ENCODE results near the gene NUDT8.
"Not testable (repeated sequence)": the region's sequence is repeated elsewhere in the genome, so short reads cannot be mapped to it uniquely, and the experiment has no call there.

The NUDT8 gene

DNA sequence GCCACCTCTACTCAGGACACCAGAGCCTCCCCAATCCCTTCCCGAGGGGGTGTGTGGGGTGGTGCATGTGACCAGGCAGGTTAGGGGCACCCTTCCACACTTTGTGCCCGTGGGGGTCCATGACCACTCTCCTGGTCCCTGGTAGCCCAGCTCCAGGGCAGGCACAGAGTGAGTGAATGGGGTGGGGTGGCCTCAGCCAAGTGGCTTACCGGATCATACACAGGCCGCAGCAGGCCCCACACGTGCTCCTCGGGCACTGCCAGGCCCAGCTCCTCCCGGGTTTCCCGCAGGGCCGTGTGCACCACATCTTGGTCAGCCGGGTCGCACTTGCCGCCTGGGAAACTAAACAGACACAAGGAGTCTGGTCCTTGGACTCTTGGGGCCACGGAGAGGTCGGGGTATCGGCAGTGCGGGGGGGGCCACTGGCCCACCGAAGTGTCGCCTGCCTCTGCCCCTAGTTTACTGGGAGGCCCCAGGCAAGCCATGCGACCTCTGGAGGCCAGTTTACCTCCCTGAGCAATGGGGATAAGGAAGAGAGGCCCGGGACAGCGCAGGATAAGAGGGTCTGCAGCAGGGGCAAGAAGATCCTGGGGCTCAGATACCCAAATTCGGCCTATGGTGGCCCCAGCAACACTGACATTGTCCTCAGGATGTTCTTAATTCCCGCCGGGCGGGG lies 889 bp downstream of the NUDT8 start:
- DNase-seq (ENCODE audit: low read depth in 2 of 2) = no peak

DNA sequence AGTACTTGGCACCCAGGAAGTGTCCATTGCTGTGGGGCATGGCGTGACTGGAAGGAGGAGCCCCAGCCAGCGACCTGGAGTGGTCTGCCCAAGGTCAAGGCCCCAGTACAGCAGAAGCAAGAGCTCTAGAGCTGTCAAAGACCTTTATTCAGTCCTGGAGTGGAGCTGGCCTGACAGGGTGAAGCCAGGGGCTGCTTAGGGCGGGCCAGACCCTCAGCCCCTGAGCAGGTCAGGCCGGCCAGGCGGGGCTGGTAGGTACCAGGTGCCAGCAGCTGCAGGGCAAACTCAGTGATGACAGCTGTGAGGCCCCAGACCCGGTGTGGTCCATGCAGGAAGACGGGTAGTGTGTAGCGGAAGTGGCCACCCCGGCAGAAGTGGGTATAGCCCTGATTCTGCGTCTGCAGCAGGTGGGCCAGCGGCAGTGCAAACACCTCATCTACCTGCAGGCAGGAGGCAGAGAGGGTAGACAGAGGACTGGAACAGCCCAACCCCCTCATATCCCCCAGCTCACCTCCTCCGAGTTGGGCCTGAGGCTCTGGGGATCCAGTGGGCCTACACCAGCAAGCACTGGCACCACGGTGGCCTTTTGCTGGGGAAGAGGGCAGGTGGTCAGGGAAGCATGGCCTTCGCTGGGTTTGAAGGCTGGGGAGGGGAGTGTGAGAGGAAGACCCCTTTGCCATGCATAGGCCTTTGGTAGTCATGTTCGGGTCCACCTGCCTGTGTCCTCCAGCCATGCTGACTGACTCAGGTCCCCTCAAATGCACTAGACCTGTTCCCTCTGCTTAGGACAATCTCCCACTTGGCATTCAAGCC lies 1.7 kb downstream of the NUDT8 start:
- no peak for DNase-seq (ENCODE audit: low read depth in 2 of 2)

DNA sequence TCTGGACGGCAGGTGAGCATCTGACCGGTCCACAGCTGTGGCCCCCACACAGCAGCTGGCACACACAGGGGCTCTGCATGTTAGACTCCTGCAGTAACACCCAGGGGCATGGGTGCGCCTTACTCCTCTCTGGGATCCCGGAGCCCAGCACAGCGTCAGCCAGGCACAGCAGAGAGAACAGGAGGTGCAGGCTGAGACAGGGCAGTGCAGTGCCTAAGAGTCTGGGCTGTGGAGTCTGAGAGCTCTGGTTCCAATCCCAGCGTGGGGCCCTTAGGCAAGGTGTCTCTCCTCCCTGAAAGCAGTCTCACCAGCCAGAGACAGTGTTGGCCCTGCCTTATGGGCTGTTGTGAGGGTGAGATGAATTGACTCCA lies 2.3 kb downstream of the NUDT8 start:
- DNase-seq (ENCODE audit: low read depth in 2 of 2) = no peak

DNA sequence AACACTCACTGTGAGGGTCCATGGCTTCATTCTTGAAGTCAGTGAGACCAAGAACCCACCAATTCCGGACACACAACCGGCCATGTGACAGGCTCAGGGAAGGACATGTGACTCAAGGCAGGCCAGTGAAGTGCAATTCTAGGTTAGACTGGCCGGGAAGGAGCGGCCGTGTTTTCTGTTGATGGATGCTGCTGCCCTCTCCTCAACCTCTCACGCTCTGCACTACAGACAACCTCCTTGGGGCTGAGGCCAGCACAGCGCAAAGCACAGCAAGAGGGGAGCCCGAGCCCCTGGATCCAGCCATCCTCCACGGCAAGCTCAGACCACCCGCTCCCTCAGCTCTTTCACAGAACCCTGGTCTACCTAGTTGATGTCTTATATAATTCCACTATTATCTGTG lies 2.8 kb downstream of the NUDT8 start:
- DNase-seq (ENCODE audit: low read depth in 2 of 2) = no peak

DNA sequence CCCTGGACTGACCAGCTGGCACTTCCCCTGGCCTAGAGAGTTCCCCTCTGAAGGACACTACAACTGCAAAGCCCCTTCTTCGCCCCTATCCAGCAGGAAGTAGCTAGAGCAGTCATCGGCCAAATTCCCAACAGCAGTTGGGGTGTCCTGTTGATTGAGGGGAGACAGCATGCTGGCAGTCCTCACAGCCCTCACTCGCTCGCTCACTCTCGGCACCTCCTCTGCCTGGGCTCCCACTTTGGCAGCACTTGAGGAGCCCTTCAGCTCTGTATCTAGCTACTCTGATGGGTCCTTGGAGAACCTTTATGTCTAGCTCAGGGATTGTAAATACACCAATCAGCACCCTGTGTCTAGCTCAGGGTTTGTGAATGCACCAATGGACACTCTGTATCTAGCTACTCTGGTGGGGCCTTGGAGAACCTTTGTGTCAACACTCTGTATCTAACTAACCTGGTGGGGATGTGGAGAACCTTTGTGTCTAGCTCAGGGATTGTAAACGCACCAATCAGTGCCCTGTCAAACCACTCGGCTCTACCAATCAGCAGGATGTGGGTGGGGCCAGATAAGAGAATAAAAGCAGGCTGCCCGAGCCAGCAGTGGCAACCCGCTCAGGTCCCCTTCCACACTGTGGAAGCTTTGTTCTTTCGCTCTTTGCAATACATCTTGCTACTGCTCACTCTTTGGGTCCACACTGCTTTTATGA lies 3.5 kb downstream of the NUDT8 start:
- not testable (repeated sequence) for DNase-seq (ENCODE audit: low read depth in 2 of 2)

DNA sequence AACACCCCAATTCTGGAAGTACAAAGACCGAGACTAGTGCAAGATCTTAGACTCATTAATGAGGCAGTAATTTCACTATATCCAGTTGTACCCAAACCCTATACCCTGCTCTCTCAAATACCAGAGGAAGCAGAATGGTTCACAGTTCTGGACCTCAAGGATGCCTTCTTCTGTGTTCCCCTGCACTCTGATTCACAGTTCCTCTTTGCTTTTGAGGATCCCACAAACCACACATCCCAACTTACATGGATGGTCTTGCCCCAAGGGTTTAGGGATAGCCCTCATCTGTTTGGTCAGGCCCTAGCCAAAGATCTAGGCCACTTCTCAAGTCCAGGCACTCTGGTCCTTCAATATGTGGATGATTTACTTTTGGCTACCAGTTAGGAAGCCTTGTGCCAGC lies 5.9 kb downstream of the NUDT8 start:
- not testable (repeated sequence) for DNase-seq (ENCODE audit: low read depth in 2 of 2)

DNA sequence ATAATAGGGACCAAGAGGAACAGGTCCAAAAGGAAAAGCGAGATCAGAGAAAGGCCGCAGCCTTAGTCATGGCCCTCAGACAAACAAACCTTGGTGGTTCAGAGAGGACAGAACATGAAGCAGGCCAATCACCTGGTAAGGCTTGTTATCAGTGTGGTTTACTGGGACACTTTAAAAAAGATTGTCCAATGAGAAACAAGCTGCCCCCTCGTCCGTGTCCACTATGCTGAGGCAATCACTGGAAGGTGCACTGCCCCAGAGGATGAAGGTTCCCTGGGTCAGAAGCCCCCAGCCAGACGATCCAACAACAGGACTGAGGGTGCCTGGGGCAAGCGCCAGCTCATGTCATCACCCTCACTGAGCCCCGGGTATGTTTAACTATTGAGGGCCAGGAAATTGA lies 6.8 kb downstream of the NUDT8 start:
- DNase-seq (ENCODE audit: low read depth in 2 of 2) = not testable (repeated sequence)

DNA sequence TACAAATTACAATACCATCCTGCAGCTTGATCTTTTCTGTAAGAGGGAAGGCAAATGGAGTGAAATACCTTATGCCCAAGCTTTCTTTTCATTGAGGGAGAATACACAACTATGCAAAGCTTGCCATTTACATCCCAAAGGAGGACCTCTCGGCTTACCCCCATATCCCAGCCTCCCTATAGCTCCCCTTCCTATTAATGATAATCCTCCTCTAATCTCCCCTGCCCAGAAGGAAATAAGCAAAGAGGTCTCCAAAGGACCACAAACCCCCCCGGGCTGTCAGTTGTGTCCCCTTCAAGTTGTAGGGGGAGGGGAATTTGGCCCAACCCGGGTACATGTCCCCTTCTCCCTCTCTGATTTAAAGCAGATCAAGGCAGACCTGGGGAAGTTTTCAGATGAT lies 7.8 kb downstream of the NUDT8 start:
- DNase-seq (ENCODE audit: low read depth in 2 of 2) = not testable (repeated sequence)

DNA sequence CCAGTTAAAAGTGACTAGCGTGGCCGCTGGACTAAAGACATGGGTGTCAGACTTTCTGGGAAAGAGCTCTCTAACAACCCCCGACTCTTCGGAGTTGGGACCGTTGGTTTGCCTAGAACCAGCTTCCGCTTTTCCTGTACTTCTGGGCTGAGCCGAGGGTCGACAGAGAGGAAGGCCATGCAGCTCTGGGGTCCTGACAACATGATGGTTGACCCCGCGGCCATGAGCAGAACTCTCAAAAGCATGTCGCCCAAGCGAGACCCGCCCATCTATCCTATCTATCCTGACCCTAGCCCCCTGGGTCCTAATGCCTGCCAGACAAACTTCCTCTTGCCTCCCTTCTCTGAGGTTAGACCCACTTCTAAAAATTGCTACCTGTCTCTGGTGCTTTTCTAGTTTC lies 9.1 kb downstream of the NUDT8 start:
- not testable (repeated sequence) for DNase-seq (ENCODE audit: low read depth in 2 of 2)

DNA sequence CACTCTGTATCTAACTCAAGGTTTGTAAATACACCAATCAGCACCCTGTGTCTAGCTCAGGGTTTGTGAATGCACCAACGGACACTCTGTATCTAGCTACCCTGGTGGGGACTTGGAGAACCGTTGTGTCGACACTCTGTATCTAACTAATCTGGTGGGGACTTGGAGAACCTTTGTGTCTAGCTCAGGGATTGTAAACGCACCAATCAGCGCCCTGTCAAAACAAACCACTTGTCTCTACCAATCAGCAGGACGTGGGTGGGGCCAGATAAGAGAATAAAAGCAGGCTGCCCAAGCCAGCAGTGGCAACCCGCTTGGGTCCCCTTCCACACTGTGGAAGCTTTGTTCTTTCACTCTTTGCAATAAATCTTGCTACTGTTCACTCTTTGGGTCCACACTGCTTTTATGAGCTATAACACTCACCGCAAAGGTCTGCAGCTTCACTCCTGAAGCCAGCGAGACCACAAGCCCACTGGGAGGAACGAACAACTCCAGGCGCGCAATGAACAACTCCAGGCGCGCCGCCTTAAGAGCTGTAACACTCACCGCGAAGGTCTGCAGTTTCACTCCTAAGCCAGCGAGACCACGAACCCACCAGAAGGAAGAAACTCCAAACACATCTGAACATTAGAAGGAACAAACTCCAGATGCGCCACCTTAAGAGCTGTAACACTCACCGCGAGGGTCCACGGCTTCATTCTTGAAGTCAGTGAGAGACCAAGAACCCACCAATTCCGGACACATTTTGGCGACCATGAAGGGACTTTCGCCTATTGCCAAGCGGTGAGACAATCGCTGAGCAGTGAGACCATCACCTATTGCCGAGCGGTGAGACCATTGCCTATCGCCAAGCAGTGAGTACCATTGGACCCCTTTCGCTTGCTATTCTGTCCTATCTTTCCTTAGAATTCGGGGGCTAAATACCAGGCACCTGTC lies 9.8 kb downstream of the NUDT8 start:
- DNase-seq (ENCODE audit: low read depth in 2 of 2) = not testable (repeated sequence)

DNA sequence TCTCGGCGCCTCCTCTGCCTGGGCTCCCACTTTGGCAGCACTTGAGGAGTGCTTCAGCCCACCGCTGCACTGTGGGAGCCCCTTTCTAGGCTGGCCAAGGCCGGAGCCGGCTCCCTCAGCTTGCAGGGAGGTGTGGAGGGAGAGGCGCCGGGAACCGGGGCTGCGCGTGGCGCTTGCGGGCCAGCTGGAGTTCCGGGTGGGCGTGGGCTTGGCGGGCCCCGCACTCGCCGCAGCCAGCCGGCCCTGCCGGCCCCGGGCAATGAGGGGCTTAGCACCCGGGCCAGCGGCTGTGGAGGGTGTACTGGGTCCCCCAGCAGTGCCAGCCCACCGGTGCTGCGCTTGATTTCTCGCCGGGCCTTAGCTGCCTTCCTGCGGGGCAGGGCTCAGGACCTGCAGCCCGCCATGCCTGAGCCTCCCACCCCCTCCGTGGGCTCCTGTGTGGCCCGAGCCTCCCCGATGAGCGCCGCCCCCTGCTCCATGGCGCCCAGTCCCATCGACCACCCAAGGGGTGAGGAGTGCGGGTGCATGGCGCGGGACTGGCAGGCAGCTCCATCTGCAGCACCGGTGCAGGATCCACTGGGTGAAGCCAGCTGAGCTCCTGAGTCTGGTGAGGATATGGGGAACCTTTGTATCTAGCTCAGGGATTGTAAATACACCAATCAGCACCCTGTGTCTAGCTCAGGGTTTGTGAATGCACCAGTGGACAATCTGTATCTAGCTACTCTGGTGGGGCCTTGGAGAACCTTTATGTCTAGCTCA lies 10.7 kb downstream of the NUDT8 start:
- not testable (repeated sequence) for DNase-seq (ENCODE audit: low read depth in 2 of 2)

DNA sequence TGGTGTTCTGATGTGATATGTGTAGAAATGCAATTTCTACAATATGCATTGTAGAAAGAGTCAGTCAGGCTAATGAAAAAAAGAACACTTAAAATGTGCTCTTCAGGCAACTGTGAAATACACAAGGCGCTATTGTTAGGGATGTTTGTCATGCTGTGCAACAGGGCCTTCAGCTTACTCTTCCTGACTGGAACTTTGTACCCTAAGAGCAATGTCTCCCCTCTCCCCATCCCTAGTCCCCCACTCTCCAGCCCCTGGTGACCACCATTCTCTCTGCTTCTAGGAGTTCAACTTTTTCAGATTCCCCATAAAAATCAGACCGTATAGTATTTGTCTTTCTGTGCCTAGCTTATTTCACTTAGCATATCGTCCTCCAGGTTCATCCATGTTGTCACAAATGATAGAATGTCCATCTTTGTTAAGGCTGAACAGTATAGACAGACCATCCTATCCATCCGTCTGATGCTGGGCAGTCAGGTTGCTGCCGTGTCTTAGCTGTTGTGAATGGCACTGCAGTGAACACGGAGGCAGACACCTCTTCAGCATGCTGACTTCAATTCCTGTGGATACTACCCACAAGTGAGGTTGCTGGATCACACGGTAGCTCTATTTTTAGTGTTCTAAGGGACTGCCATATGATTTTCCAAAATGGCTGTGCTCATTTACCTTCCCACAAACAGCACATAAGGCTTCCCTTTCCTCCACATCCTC lies 12.3 kb downstream of the NUDT8 start:
- no peak for DNase-seq (ENCODE audit: low read depth in 2 of 2)

DNA sequence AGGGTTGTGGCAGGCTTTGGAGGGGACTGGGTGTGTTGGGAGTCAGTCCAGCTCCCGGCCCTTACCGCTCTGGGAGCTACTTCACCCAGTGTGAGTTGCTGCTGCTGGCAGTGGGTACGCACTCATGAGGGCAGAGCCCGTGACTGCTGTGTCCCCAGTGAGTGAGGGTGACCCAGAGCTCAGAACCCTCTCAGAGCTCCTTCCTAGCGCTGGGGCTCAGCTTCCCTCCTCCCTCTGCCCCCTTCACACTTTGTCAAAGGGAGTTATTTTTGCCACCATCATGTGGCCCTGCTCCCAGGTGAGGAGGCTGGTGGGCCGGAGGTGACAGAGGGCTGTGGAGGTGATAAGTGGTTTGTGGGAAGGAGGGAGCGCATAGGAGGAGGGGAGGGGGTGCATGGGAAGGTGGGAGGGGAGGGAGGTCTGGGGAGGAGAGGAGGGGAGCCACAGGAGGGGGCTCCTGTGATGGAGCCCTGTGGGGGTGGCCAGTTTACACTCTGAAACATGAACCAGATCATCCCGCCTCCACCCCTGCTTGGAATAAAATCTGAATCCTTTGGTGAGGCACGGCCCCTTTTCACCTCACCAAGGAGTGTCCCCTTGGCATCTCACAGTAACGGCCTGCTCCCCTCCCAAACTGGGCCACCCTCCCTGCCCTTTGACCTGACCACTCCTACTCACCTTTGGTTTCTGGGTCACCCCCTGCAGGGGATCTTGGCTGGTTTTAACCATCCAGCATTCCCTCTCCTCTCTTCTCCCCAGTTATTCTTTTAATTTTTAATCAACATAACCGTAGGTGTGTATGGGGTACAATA lies 13.1 kb downstream of the NUDT8 start:
- DNase-seq (ENCODE audit: low read depth in 2 of 2) = no peak

DNA sequence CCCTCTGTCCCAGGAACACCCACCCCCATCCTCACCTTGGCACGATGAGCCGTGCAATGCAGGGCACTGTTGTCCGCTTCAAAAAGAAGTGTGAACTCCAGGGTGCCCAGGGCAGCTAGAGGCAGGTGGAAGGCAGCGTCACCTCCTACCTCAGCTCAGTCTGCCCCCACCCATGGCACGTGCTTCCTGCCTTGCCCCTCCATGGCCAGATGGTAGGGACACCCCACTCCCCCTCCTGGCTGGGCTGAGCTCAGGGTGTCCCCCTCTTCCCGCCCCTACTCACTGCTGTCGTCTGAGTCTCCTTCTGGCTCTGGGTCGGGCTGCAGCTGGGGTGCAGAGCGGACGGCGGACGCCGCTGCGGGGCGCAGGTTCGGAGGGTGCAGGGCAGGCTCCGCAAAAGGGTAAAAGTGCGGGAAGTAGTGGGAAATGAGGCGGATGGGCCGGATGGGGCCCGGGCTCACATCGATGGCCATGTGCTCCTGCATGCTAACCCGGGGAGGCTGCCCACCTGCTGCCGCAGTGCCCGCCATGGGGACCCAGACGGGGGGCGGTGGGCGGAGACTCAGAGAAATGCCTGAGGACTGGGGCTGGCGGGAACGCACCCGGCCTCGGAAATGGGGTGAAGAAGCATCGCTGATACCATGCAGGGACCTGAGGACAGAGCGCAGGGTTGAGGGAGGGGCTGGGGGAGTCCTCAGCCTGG lies 13.9 kb downstream of the NUDT8 start:
- DNase-seq (ENCODE audit: low read depth in 2 of 2) = no peak

DNA sequence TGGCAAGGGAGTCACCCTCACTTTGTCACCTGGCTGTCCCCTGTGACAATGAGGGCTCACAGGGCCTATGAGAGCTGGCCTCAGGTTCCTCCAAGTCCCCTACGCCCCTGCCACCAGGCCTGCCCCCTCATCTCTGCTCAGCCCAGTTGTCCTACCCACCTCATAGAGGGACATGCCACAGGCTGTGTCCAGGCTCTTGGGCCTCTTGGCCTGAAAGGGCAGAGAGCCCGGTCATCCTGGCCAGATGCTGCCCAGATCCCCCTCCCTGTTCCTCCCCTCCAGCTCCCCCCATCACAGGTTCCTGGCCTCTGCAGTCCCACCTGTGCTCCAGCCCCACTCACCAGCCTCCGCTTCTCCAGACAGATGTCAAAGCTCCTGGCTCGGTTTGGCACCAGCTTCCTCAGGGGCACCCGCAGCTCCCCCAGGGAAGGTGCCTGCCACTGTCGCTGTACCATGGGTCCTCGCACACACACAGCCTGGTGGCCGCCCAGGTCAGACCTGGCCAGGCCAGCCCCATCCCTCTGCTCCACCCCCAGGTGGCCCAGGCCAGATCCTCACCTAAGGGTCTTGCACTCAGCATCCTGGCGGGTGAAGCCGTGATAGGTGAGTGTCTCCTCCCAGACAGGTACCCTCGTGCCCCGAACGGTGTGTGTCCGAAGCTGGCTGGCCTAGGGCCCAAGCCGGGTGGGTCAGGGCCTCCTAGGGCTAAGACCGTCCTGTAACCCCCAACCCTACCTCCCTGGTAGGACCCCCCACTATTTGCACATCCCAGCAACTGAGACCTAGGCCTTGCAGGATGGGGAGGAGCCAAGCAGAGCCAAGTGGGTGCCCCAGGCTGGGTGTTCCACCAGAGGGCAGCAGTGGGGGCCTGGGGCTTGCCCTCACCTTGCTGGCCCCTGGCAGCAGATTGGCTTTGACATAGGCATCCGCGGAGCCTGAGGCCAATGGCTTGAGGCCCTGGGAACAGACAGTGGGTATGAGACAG lies 14.7 kb downstream of the NUDT8 start:
- DNase-seq (ENCODE audit: low read depth in 2 of 2) = no peak

DNA sequence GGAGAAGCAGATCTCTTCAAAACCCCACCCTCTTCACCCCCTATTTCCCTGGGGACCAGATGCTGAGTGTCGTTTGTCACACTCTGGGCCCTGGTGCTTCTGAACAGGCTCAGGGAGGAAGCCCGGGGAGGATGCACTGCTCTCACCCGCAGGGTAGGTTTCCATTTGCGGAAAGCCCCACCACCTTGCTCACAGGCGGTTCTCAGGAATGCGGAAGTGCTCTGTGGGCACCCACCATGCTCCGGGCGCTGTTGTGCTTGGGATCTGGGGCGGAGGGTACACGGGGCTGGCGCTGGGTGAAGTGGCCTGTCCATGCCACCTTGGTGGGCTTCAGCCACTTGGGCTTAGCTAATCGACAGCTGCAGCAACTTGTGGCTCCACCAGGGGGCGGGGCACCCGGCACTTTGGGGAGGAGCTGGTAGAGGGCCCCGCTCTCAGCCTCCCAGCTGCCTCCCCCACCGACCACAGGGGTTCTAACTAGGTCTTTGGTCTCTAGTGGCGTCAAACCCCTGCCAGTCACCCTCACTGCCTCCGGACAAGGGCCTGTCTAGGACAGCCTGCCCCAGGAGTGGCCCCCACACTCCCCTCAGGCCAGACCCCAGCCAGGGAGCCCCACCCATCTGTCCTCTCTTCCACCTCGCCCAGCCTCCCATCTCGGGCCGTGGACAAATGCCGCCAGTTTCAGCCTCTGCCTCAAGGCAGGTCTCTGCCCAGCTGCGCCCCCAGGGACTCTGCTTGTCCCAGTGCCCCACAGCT lies 15.6 kb downstream of the NUDT8 start:
- peak; percentile 71 to 76 for DNase-seq (ENCODE audit: low read depth in 2 of 2)
